ENCODE results near the gene CA4.

DNA sequence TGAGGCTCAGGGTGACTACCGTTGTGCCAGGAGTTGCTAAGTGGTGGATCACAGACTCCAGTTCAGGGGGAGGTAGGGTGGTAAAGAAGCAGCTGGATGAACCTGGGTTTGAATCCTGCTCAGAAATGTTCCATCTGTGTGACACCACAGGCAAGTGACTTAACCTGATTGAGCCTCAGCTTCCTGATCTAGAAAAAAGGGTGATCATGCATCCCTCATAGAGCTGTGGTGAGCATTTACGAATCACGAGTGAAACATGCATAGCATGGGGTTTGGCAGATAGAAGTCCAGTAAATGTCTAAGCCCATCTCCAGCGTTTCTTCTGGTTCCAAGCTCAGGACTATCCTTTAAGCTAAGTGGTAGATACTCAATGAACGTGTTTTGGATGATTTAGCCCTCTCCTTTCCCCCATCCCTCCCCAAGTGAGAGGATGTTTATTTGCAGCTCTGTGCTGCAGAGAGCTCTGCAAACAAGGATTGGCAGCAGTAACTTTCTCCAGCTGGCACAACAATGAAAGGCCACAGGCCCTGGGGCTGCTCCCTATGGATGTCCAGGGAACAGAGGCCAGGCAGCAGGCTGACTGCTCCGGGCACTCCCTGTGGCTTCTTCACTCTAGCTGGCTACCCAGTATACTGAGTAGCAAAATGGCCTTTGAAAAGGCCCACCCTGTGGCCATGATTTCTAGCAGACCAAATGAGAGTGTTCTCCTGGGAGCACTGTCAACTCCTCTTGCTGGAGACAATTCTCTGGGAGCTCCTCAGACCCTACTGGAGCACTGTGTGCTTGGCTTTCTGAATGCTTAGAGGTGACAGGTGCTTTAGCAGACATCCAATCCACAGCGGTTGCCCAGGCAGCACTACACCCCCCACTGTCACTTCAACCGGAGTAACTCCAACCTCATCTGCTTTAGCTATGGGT, 21.3 kb downstream of the CA4 start:
- TF ChIP-seq POLR2A (IDR thresholded peaks at IDR 0.05) (no peak), CTCF (IDR thresholded peaks at IDR 0.05 in 8 of 11, conservative IDR thresholded peaks at IDR 0.05 in 3 of 11) (no peak)

All from spleen (tissue), 7 donors.